GM15510 (cell line): ENCODE results near the gene CYP4F8.

Experiments
- POLR2A ChIP-seq: IDR thresholded peaks from 3 replicates; pipeline ENCODE4 v1.6.1; 2011; ENCODE audit warnings: borderline replicate concordance; ENCODE audit not compliant: insufficient read length; ENCODE audit errors: extremely low read depth

CYP4F8 gene

DNA sequence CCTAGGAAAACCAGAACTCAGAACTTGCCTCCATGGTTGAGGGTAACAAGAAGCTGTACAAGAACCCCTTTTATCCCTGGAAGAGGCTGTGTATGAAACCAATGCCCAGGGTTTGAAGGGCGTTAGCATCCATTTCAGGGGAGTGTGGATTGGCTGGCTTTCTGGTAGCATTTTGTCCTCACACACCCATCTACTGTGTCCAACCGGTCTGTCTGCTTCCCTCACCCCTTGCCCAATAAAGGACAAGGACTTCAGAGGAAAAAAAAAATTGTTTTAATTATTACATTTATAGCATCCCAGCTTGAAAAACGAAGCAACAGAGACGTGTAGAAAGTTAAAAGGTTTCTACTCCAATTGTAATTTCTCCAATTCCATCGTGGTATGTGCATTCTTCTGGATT is 2.7 kb upstream of the CYP4F8 start:
- TF ChIP-seq POLR2A, result no peak

DNA sequence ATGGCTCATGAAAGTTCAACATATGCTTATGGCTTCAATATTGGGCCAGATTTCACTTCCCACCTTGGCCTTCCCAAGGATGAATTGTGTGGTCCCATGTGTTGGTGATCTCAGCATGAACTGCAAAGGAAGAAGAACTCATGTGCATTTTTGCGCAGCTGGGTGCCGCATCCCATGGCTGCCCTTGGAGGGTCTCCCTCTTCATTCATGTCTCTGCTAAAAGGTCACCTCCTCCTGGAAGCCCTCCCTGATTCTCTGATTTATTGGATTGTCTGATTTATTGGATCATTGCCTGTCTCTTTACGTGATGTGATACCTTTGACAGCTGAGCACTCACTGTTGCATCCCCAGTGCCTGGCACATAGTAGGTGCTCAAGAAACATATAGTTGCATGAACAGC is 1.7 kb upstream of the CYP4F8 start:
- TF ChIP-seq POLR2A, result no peak

DNA sequence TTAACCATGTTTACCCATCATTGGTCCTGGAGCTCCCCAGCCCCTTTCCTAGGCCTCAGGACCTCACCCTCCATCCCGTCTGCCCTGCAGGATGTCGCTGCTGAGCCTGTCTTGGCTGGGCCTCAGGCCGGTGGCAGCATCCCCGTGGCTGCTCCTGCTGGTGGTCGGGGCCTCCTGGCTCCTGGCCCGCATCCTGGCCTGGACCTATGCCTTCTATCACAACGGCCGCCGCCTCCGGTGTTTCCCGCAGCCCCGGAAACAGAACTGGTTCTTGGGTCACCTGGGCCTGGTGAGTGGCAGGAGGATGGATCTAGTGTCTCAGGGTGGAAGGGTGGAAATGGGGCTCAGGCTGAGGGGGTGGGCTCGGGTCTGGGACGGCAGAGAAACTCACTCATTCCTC is 508 bp downstream of the CYP4F8 start:
- no peak for TF ChIP-seq POLR2A

DNA sequence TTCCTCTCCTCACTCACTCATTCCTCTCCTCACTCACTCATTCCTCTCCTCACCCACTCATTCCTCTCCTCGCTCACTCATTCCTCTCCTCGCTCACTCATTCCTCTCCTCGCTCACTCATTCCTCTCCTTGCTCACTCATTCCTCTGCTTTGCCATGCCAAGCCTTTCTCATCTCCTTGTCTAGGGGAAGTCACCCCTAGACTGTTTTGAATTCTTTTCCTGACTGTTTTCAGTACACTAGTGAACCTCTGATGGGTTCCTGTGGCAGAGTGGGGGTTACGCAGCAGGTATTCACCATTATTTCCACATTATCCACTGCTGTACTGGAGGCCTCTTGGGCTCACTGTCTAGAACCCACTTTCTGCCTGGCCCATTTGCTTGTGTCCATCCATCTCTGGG is 1.2 kb downstream of the CYP4F8 start:
- no peak for TF ChIP-seq POLR2A

DNA sequence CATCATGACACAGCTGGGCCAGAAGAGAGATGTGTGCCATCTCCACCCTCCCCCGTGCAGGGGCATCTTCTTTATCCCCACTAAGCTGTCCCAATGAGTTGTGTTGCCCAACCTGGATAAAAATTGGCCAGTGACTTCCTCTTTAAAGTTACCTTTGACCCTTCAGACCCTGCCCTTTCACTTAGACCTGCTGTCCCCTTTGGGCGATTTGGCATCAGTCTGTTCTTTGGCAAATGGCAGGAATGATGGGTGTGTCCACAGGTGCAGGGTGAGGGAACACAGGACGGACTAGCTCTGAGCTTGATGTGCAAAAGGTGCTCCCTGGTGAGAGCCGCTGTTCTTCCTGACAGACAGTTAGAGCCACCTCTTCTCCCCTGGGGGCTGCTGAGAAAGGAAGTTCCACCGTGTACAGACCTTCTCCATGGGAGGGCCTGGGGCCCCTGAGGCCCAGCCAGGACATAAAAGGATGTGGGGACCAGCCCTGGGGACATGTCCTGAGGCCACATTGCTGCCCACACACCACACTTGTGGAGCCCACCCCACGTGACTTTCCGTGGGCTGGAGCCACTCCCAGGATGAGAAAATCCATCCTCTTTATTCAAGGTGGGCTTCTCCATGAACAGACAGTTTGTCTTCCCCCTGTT is 1.7 kb downstream of the CYP4F8 start:
- TF ChIP-seq POLR2A, result no peak

DNA sequence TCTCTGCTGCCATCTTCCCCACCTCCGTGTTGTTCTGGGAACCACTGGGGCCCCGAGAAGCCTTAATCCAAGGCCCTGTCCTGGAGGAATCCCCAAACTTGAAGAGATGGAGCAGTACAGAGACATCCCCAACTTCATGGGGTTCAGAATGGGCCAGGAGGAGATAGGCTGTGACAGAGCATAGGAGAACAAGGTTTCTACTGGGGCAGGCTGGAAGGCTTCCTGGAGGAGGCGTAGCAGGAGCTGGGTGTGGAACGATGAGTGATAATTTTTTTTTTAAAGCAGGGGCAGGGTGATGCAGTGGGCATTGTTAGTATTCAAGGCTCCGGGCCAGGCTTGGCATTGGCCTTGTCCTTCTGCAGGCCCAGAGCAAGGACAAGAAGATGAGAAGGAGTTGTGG is 3.3 kb downstream of the CYP4F8 start:
- TF ChIP-seq POLR2A, result no peak

DNA sequence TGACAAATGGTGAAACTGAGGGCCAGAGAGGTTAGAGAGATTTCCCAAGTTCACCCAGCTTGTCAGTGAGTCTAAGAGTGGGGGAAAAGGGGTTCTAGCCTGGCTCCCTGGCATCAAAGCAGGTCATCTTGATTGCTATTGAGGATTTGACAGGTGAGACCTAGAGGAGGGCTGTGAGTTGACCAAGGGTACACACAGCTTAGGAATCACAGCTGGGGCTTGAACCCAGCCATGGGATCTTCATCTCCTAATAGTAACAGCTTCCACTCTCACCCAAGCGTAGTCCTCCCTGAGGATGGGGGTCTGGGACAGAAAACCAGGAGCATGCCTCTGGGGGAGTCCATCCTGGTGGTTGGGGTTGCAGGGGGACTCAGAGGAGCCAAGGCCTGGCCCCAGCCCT is 6.8 kb downstream of the CYP4F8 start:
- no peak for TF ChIP-seq POLR2A

DNA sequence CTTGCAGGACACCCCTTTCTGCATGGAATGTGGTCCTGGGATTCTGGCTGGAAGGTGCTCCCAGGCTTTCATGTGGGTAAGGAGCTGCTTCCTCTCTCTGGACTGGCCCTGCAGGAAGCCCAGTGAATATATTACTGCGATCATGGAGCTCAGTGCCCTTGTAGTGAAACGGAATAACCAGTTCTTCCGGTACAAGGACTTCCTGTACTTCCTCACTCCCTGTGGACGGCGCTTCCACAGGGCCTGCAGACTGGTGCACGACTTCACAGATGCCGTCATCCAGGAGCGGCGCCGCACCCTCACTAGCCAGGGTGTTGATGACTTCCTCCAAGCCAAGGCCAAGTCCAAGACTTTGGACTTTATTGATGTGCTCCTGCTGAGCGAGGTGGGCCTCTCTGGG is 8.0 kb downstream of the CYP4F8 start:
- no peak for TF ChIP-seq POLR2A

DNA sequence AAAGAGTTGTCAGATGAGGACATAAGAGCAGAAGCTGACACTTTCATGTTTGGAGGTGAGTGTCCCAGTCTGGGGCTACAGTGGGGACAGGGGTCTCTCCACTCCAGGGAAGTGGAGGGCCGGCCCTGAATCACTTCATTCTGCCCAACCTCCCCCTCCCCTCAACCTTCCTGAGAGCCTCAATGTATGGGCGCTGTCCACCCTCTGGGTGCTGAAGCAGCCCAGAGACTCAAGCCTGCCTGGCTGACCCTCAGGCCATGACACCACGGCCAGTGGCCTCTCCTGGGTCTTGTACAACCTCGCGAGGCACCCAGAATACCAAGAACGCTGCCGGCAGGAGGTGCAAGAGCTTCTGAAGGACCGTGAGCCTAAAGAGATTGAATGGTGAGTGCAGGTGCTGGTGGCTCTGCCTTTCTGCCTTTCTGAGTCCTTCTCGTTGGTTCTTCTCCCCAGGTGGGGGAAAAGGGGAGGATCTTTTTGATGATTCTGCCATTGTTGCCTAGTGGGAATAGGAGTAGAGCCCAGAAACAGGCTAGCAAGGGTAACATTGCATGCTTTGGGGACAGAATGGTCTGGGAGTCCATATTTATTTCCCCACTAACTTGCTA is 8.8 kb downstream of the CYP4F8 start:
- no peak for TF ChIP-seq POLR2A

DNA sequence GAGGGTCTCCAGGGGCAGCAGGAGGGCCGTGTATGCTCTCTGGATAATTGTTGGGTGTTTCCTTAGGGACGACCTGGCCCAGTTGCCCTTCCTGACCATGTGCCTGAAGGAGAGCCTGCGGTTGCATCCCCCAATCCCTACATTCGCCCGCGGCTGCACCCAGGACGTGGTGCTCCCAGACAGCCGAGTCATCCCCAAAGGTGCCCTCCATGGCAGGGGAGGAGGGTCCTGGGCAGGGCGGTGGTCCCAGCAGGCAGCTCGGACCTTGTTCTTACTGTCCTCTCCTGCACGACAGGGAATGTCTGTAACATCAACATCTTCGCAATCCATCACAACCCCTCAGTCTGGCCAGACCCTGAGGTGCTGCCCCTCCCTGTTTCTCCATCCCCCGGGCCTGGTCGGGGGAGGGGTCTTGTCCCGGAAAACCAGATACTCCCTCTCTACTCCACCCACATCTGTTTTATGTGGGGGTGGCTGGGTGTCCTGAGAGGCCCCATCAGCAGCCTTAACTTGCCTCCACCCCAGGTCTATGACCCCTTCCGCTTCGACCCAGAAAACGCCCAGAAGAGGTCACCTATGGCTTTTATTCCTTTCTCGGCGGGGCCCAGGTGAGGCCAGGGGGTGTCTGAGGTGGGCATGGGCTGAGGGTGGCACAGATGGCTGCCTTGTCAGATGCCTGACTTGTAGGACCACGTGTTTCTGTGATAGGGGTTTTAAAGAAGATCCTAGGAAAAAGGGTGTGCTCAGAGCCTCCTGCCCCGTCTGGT is 13.4 kb downstream of the CYP4F8 start:
- TF ChIP-seq POLR2A, result no peak

DNA sequence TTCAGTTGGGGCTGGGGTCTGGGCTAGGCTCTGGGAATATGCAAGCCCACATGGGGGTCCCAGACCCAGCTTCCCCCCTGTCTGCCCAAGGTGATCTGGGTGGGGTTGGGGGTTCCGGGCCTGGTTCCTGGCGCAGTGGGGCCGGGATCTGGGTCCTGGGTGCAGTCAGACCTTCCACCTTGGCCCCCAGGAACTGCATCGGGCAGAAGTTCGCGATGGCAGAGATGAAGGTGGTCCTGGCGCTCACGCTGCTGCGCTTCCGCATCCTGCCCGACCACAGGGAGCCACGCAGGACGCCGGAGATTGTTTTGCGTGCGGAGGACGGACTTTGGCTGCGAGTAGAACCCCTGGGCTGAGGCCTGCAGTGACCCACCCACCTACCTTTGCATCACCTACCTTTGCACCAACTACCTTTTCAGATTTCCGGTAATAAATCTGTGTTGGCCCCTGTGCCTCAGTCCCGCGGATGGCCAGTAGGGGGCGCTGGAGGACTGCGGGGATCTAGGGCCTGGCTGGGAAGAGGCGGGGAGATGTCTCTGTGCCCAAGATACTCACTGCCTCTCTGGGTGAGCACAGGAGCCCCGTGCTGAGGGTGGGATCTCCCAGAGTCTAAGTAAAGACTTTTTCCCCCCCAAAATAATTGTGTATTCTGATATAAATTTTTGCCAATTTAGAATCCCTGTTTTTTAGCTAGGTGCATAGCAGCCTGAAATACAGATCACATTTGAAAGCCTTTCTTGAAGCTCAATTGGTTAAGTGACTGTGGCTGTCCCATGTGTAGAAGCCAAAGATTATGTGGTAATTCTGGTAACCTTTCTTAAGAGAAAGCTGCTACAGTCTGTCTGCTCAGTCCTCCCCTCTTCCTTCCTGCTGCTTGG is 14.2 kb downstream of the CYP4F8 start:
- no peak for TF ChIP-seq POLR2A

DNA sequence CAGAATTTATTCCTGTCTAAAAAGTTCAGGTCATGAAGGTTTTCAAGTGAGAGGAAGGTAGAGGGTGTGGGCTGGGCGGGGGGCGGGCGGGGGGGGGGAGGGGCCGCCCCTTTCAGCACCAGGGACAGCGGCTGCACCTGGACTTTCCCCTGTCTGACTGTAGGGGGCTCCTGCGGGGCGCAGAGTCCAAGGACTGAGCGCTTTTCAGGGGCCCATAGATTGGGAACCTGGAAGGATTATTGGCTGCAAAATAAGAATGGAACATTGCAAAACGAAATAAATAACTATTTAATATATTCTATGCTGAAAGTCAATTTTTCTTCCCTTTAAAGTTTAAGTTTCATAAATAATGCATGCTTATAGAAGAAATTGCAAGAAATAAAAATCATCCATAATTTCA is 16.8 kb downstream of the CYP4F8 start:
- no peak for TF ChIP-seq POLR2A

DNA sequence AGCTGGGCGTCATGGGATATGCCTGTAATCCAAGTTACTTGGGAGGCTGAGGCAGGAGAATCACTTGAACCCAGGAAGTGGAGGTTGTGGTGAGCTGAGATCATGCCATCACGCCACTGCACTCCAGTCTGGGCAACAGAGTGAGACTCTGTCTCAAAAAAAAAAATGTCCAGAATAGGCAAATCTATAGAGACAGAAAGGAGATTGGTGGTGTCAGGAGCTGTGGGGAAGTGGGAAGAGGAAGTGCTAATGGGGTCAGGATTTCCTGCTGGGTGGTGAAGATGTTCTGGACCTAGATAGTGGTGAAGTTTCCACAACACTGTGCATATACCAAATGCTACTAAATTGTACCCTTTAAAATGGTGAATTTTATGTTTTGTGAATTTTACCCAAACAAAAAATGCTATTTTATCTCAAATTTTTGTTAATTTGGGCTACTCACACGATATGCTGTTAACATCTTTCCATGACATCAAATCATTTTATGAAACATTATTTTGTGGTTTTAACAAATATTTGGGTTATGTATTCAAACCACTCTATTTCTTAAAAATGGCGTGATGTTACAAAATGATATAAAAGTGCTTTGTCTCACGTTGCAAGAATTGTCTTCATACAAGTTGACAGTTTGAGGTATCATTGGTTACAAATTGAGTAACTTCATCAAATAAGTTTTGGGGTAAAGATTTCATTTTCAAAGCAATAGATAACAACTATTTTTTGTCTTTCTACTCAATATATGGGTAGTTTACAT is 18.2 kb downstream of the CYP4F8 start:
- no peak for TF ChIP-seq POLR2A

DNA sequence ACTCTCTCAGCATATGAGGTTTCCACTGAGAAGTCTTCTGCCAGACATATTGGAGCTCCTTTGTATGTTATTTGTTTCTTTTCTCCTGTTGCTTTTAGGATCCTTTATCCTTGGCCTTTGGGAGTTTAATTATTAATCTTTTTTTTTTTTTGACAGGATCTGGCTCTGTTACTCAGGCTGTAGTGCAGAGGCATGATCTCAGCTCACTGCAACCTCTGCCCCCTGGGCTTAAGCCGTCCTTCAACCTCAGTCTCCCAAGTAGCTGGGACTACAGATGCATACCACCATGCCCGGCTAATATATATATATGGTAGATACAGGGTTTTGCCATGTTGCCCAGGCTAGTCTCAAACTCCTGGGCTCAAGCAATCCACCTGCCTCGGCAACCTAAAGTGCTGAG is 19.1 kb downstream of the CYP4F8 start:
- no peak for TF ChIP-seq POLR2A
